ENCODE results near the gene TMA7B.

DNA sequence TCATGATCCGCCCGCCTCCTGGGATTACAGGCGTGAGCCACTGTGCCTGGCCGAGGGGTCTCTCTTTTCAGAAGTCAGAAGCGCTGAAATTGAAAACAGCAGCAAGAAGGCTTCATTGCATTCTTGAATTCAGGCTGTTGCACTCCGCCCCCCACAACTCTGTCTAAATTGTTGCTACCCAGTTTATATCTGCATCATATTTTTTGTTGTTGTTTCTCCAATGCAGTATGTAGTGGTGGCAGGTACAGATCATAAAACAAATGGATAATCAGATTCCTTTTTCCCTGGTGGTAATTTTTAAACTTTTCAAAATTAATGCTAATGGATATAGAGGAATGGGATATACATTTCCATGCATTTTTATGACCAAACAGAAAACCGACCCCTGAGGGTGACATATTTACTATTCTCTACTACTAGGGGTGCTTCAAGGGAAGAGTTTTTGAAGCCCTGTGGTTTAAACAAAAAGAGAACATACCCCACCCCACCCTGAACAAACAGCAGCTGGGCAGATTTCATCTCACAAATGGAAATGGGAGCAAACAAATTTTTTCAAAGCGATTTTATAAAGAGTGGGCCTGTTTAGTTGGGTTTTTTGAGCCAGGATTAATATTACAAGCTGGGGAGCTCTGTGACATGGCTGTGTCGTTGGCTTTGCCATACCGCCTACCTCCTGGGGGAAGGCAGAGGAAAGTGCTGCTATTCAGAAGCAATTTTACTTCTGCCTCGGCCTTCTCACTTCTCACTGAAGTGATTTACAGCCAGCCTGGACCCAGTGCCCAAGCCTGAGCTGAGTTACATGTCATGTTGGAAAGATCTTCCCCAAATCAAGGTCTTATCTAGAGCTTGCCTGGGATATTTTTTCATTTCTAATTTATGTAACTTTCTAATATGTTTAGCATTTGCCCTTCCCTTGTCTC lies 16.0 kb upstream of the TMA7B start:
- TF ChIP-seq, protein P1, sequence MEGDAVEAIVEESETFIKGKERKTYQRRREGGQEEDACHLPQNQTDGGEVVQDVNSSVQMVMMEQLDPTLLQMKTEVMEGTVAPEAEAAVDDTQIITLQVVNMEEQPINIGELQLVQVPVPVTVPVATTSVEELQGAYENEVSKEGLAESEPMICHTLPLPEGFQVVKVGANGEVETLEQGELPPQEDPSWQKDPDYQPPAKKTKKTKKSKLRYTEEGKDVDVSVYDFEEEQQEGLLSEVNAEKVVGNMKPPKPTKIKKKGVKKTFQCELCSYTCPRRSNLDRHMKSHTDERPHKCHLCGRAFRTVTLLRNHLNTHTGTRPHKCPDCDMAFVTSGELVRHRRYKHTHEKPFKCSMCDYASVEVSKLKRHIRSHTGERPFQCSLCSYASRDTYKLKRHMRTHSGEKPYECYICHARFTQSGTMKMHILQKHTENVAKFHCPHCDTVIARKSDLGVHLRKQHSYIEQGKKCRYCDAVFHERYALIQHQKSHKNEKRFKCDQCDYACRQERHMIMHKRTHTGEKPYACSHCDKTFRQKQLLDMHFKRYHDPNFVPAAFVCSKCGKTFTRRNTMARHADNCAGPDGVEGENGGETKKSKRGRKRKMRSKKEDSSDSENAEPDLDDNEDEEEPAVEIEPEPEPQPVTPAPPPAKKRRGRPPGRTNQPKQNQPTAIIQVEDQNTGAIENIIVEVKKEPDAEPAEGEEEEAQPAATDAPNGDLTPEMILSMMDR (IDR thresholded peaks at IDR 0.05): no peak
- TF ChIP-seq POLR2A (IDR thresholded peaks at IDR 0.05) (no peak), POLR2AphosphoS5 (IDR thresholded peaks at IDR 0.05) (no peak), EP300 (IDR thresholded peaks at IDR 0.05) (no peak)
